Renal cortical epithelial cell (primary cell): ENCODE results near the gene PALLD. TPM values are rescaled to one million over a fixed set of nuclear protein-coding genes. Genes with fewer than 3 reads are reported as not detected.
"Not testable (repeated sequence)": the region's sequence is repeated elsewhere in the genome, so short reads cannot be mapped to it uniquely, and the experiment has no call there.

ENCODE experiments used
- DNase-seq: peaks from one replicate; pipeline ENCODE4 v3.0.0-alpha.2; 2011; ENCODE audit warnings: low read depth
- total RNA-seq: library from RNA; depleted of rRNA; stranded (reverse); fragments of >200 nt; gene quantifications from 2 replicates; pipeline ENCODE4 v1.2.3, GENCODE V29; 2014

Gene PALLD
- total RNA-seq, 1 donor from 2014 or later, result 278 TPM

- DNase-seq, result not testable (repeated sequence)
Observed at GRCh38 chr4:168702581-168703087, 205.8 kb downstream of the PALLD start.

- DNase-seq, result no peak
Observed at GRCh38 chr4:168705121-168705520, 208.3 kb downstream of the PALLD start.

GRCh38 chr4:168707205-168707604 is 210.4 kb downstream of the PALLD start:
- no peak for DNase-seq

- DNase-seq, result no peak
Observed at GRCh38 chr4:168708108-168708507, 211.3 kb downstream of the PALLD start.

- DNase-seq, result peak; percentile 81
Observed at GRCh38 chr4:168710353-168710946, 213.6 kb downstream of the PALLD start.

GRCh38 chr4:168711197-168712140 is 214.6 kb downstream of the PALLD start:
- no peak for DNase-seq

GRCh38 chr4:168712316-168712890 is 215.6 kb downstream of the PALLD start:
- DNase-seq, result no peak

- no peak for DNase-seq
Observed at GRCh38 chr4:168713253-168713652, 216.4 kb downstream of the PALLD start.

GRCh38 chr4:168715896-168716295 is 219.0 kb downstream of the PALLD start:
- DNase-seq, result no peak

GRCh38 chr4:168716406-168717129 is 219.7 kb downstream of the PALLD start:
- DNase-seq, result peak; percentile 28

- peak; percentile 86 for DNase-seq
Observed at GRCh38 chr4:168717847-168718246, 221.0 kb downstream of the PALLD start.

- no peak for DNase-seq
Observed at GRCh38 chr4:168719725-168720124, 222.9 kb downstream of the PALLD start.

GRCh38 chr4:168720396-168720900 is 223.6 kb downstream of the PALLD start:
- DNase-seq, result no peak

- DNase-seq, result no peak
Observed at GRCh38 chr4:168722391-168722790, 225.5 kb downstream of the PALLD start.

- peak; percentile 30 for DNase-seq
Observed at GRCh38 chr4:168723020-168723419, 226.2 kb downstream of the PALLD start.

GRCh38 chr4:168723569-168723968 is 226.7 kb downstream of the PALLD start:
- no peak for DNase-seq

GRCh38 chr4:168724243-168724642 is 227.4 kb downstream of the PALLD start:
- no peak for DNase-seq

- no peak for DNase-seq
Observed at GRCh38 chr4:168724686-168725411, 228.0 kb downstream of the PALLD start.

GRCh38 chr4:168725930-168726329 is 229.1 kb downstream of the PALLD start:
- no peak for DNase-seq

- DNase-seq, result not testable (repeated sequence)
Observed at GRCh38 chr4:168727181-168727580, 230.3 kb downstream of the PALLD start.
